Adipocyte (in vitro differentiated cells): ENCODE measurements around the gene AK8.

Source experiments
- DNase-seq: peaks from one replicate; pipeline ENCODE4 v3.0.0-alpha.2; 2015; ENCODE audit warnings: low read depth
- H3K27me3 ChIP-seq: replicated peaks from 2 replicates; pipeline ENCODE4 v1.7.0; 2013; ENCODE audit warnings: mild to moderate bottlenecking, low read length, moderate library complexity; ENCODE audit not compliant: control insufficient read depth, insufficient read depth
- H3K36me3 ChIP-seq: 2 replicates; pipeline ENCODE4 v1.7.0; 2013; ENCODE audit warnings: low read length, mild to moderate bottlenecking, moderate library complexity; ENCODE audit not compliant: control insufficient read depth, insufficient read depth, severe bottlenecking
- H3K4me1 ChIP-seq: 2 replicates; pipeline ENCODE4 v1.7.0; 2013; ENCODE audit warnings: mild to moderate bottlenecking, low read length, moderate library complexity; ENCODE audit not compliant: control insufficient read depth, insufficient read depth
- H3K4me3 ChIP-seq: 2 replicates; pipeline ENCODE4 v1.7.0; 2013; ENCODE audit warnings: mild to moderate bottlenecking, low read length, moderate library complexity
- H3K9ac ChIP-seq: 2 replicates; pipeline ENCODE4 v1.7.0; 2013; ENCODE audit warnings: mild to moderate bottlenecking, low read length, moderate library complexity
- H3K9me3 ChIP-seq: 2 replicates; pipeline ENCODE4 v1.7.0; 2013; ENCODE audit warnings: mild to moderate bottlenecking, low read length, moderate library complexity; ENCODE audit not compliant: control insufficient read depth

AK8 gene

GRCh38 chr9:132757016-132757415 is 121.1 kb downstream of the AK8 start:
- H3K9ac ChIP-seq = no peak overlapping the region
- no peaks in the 10 kb centered on the region for H3K4me1 ChIP-seq
- no peak overlapping the region for H3K4me3 ChIP-seq
- H3K9me3 ChIP-seq = no peaks in the 10 kb centered on the region
- peaks cover 35% of the 10 kb centered on the region for H3K27me3 ChIP-seq
- no peak for DNase-seq
- H3K36me3 ChIP-seq = no peaks in the 10 kb centered on the region

DNA sequence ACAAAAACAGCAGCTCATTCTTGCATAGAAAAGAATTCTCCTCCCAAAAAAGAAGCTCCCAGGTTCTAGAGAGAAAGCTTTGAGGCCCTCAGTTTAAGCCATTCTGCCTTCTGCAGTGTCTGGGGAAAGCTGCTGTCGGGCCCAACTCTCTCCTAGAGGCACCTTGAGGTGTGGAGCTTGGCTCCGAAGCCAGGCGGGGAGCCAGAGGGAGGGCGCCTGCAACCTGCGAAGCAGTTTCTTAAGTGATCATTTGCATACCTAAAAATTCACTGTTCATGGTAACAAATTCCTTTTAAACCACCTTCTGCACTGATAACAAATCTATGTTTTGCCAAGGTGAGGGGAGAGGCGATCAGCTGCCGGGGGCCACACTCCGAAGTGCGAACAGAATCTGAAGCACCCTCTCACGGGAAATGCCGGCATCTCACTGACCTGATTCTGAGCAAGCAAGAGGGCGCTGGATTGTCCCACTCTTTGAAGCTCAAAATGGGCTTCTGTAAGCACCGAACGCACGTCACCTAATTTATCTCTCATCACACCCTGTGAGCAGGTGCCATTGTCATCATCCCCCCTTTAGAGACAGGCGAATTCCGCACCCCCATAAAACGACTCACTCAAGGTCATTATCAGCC is 121.8 kb downstream of the AK8 start:
- Histone ChIP-seq H3K4me3 (no peak overlapping the region), H3K36me3 (no peaks in the 10 kb centered on the region), H3K4me1 (no peaks in the 10 kb centered on the region), H3K9ac (no peak overlapping the region), H3K27me3 (peaks cover 35% of the 10 kb centered on the region), H3K9me3 (no peaks in the 10 kb centered on the region)
- no peak for DNase-seq

DNA sequence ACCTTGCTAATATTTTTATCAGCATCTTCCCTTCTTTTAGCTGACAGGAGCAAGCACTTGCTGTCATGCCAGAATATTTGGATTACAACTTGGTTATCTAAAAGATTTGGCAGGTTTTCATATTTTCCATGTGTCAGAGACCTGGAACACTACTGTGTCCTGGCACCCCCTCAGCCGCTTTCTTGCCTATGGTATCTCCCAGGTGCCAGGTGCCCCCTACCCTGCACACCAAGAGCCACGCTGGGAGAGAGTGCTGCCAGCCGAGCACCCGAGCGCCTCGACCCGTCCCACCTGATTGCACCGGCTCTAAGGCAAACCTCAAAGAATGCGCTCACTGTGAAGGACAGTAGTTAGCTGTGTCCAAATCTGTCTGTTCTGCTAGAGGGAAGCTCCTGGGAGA is 123.0 kb downstream of the AK8 start:
- Histone ChIP-seq H3K4me3 (no peak overlapping the region), H3K9ac (no peak overlapping the region)
- no peak for DNase-seq

GRCh38 chr9:132754236-132754635 is 123.8 kb downstream of the AK8 start:
- Histone ChIP-seq H3K36me3 (no peaks in the 10 kb centered on the region), H3K9ac (no peak overlapping the region), H3K9me3 (no peaks in the 10 kb centered on the region), H3K27me3 (peaks cover 39% of the 10 kb centered on the region), H3K4me3 (no peak overlapping the region), H3K4me1 (no peaks in the 10 kb centered on the region)
- DNase-seq = no peak

More for the DNA sequence above, 123.0 kb downstream of the AK8 start:
- Histone ChIP-seq H3K9me3 (no peaks in the 10 kb centered on the region), H3K4me1 (no peaks in the 10 kb centered on the region), H3K27me3 (peaks cover 35% of the 10 kb centered on the region), H3K36me3 (no peaks in the 10 kb centered on the region)

- Histone ChIP-seq H3K4me3 (no peak overlapping the region), H3K36me3 (no peaks in the 10 kb centered on the region), H3K4me1 (no peaks in the 10 kb centered on the region), H3K9ac (no peak overlapping the region), H3K9me3 (no peaks in the 10 kb centered on the region), H3K27me3 (peaks cover 39% of the 10 kb centered on the region)
- no peak for DNase-seq
Observed at GRCh38 chr9:132753593-132753880, 124.5 kb downstream of the AK8 start.

DNA sequence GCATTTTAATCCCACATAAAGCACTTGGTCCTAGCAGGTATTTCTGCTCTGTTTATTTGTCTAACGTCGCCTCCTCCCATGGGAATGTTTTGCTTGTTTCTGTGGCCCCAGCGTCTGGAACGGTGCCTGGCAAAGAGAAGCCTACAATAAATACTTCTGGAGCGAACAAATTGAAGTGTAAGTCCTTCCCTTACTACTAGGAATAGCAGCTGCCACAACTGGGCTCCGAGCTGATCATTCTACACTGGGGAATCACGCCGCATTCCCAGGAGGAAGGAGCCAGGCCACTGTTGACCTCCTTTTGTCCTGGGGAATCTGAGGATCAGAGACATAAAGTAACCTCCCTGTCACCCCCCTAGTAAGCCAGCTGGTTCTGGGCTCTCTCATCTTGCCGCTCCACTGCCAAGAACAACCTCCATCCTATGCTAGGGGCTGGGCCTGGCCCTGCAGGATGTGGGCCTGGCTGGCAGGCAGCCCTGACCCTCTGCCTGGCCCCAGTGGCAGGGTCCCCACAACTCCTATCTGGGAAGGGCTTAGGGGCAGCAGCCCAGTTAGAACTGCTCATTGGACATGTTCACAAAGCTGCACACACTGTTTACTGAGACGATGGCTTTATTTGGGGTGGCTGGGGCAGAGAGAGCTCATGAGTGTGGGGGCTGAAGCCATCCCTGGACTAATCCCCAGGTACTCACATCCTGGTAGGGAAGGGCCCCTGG is 125.0 kb downstream of the AK8 start:
- H3K9me3 ChIP-seq = no peaks in the 10 kb centered on the region
- no peak overlapping the region for H3K9ac ChIP-seq
- no peaks in the 10 kb centered on the region for H3K4me1 ChIP-seq
- no peak overlapping the region for H3K4me3 ChIP-seq
- H3K27me3 ChIP-seq = peaks cover 39% of the 10 kb centered on the region
- DNase-seq = no peak
- no peaks in the 10 kb centered on the region for H3K36me3 ChIP-seq

- Histone ChIP-seq H3K27me3 (peaks cover 25% of the 10 kb centered on the region), H3K9me3 (no peaks in the 10 kb centered on the region), H3K36me3 (no peaks in the 10 kb centered on the region), H3K4me3 (no peak overlapping the region), H3K9ac (no peak overlapping the region), H3K4me1 (no peaks in the 10 kb centered on the region)
- DNase-seq = no peak
Observed at GRCh38 chr9:132750668-132751067, 127.4 kb downstream of the AK8 start.

- Histone ChIP-seq H3K9me3 (no peaks in the 10 kb centered on the region), H3K36me3 (no peaks in the 10 kb centered on the region), H3K4me1 (no peaks in the 10 kb centered on the region), H3K4me3 (no peak overlapping the region), H3K27me3 (peaks cover 30% of the 10 kb centered on the region), H3K9ac (no peak overlapping the region)
- no peak for DNase-seq
Observed at GRCh38 chr9:132749306-132749705, 128.8 kb downstream of the AK8 start.

GRCh38 chr9:132748450-132748849 is 129.6 kb downstream of the AK8 start:
- peak; percentile 18 for DNase-seq

DNA sequence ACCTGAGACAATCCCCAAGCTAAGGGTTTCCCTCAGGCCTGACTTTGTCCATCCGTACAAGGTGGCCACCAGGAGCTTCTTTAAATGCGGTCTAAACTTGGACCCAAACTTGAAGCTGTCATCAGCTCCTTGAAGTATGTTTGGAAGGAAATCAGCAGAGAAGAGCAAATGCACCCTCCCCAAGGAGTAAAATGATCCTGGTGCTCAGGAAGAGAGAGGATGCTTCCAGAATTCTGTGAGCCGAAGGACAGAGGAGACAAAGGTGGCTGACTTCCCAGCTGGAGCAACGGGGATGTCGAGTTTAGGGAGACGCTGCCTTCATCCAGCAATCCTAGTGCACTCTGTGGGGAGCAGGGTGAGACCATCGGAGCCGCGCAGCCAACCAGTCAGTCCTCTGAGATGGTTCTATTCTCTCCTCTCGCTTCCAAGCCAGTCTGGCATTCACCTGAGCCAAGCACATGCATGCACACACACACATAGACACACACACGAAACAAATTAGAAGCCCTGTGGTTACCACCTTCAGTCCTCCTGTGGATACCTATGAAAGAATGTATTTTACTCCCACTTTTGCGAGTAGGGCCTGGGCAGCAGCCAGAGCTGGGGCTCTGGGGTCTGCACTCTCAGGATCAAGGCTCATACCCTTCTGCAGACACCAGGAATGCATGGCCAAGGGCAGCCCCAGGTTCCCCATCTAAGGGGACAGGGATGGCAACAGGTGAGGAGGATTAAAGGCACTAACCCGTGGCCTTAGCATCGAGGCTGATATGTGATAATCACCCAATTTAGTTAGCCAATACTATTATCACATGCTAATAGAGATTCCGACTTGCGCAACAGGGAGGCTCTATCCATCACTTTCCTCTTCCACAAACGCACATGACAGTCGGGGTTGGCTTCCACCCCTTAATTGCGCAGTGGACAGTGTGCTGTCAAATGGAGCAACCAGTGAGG is 132.1 kb downstream of the AK8 start:
- H3K4me3 ChIP-seq = no peak overlapping the region
- H3K9ac ChIP-seq = no peak overlapping the region
- peaks cover 8% of the 10 kb centered on the region for H3K9me3 ChIP-seq
- H3K4me1 ChIP-seq = no peaks in the 10 kb centered on the region
- DNase-seq = no peak
- H3K27me3 ChIP-seq = peaks cover 50% of the 10 kb centered on the region
- H3K36me3 ChIP-seq = no peaks in the 10 kb centered on the region

More at GRCh38 chr9:132748450-132748849, 129.6 kb downstream of the AK8 start:
- no peaks in the 10 kb centered on the region for H3K4me1 ChIP-seq
- H3K36me3 ChIP-seq = no peaks in the 10 kb centered on the region
- peaks cover 1% of the 10 kb centered on the region for H3K9me3 ChIP-seq
- no peak overlapping the region for H3K9ac ChIP-seq
- H3K4me3 ChIP-seq = no peak overlapping the region
- peaks cover 31% of the 10 kb centered on the region for H3K27me3 ChIP-seq
